T1000 (cell line): ENCODE results near the gene ACTRT2.

ENCODE experiments used
- DNase-seq: peaks from one replicate; lab custom pipeline; 2025; ENCODE audit warnings: mixed read lengths; lab: John Stamatoyannopoulos, UW

ACTRT2 gene

DNA sequence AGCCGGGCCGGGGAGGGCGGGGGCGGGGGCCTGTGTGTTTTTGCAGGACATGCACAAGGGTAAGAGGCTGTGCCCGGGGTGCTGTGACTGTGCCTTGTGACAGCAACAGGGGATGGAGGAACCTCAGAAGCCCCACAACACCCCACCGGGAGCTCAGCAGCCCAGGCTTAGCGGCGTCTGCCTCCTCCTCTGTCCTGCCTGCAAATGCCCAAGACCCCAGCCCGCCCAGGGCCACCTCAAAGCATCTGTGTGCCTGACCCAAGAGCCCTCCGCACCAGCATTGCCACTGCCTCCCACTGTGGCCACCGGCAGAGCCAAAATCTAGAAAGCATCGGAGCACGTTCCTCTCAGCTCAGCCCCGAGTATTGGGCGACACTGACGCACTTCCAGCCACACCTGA, 2.7 kb upstream of the ACTRT2 start:
- DNase-seq: no peak

DNA sequence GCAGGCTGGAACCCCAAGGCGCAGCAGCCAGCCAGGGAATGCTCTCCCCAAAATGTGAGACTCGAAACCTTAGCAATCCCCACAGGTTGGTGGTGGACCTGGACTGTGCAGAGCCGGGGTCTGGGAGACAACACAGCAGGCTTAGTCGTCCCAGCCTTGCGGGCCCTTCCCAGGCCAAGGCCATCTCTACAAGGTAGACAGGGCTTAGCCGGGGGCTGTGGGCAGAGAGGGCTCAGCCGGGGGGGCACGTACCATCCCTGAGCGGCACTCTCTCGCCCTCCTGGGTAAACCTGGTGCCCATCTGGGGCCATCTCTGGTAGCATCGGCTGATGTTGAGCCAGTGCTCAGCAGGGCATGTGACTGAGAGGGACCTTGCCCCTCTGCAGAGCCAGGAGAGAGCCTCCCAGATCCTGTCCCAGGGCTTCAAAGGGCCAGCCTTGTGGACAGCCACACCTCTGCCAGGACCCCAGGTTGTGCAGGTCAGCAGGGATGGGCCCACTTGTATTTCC, 2.2 kb upstream of the ACTRT2 start:
- no peak for DNase-seq

DNA sequence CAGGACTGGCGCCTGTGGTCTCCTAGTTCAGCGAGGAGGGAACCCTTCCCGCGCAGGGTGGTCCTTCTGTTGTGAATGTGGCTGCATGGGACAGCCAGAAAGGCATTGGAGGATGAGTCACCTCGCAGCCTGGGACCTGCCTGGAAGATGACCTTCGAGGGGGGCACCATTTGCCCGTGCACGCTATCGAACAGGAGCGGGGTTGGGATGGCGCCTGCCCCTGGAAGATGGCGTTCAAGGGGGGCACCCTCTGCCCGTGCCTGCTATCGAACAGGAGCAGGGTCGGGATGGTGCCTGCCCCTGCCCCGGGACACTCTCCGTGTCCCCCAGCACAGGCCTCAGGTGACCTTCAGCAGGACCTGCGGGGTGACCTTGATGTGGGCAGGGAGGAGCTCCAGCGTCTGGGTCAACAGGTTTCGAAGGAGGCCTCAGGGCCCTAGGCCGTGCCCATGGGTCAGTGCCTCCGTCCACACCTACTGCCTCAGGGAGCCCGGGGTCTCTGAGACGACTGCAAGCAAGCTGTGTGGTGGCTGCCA, 1.7 kb upstream of the ACTRT2 start:
- DNase-seq: no peak

DNA sequence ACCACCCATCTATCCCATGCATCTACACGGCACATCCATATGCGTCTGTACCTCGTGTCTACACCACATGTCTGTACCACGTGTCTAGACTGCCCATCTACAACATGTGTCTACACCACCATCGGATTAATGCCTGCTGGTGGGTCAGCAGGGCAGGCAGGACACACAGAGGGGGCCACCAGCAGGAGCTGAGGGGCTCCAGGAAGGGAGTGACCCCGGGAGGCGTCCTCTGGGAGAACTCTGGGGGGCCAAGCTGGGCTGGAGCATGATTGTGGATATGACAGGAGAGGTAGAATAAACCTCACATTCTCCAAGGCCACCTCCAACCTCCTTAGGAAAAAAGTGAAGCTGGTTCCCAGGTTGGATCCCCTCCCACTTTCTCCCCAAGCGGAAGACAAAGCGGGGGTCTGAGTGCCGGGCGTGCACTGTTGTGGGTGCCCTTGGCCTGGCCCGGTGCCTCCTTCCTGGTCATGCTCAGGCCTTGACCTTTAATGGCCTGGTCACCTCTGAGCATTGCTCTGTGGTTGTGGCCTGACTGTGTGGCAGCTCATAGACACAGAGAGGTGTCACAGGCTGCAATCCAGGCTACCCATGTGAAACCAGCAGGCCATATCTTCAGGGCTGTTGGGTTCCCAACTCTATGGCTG, 881 bp upstream of the ACTRT2 start:
- no peak for DNase-seq

DNA sequence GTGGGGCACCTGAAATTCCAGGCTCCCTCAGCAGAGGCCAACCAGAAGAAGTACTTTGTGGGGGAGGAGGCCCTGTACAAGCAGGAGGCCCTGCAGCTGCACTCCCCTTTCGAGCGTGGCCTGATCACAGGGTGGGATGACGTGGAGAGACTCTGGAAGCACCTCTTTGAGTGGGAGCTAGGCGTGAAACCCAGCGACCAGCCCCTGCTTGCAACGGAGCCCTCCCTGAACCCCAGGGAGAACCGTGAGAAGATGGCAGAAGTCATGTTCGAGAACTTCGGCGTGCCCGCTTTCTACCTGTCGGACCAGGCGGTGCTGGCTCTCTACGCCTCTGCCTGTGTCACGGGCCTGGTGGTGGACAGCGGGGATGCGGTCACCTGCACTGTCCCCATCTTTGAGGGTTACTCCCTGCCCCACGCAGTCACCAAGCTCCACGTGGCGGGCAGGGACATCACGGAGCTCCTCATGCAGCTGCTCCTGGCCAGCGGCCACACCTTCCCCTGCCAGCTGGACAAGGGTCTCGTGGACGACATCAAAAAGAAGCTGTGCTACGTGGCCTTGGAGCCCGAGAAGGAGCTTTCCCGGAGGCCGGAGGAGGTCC, 634 bp downstream of the ACTRT2 start:
- DNase-seq: no peak

DNA sequence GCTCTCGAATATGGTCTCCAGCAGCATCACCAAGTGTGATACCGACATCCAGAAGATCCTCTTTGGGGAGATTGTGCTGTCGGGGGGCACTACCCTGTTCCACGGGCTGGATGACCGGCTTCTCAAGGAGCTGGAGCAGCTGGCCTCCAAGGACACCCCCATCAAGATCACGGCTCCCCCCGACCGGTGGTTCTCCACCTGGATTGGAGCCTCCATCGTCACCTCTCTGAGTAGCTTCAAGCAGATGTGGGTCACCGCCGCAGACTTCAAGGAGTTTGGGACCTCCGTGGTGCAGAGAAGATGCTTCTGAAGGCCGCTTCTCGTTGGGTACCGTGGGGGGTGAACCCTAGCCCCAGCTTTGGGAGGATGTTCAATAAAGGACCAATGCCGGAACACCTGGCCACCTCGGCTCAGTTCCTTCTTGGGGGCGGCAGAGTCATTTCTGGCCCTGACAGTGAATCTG, 1.3 kb downstream of the ACTRT2 start:
- DNase-seq: no peak

DNA sequence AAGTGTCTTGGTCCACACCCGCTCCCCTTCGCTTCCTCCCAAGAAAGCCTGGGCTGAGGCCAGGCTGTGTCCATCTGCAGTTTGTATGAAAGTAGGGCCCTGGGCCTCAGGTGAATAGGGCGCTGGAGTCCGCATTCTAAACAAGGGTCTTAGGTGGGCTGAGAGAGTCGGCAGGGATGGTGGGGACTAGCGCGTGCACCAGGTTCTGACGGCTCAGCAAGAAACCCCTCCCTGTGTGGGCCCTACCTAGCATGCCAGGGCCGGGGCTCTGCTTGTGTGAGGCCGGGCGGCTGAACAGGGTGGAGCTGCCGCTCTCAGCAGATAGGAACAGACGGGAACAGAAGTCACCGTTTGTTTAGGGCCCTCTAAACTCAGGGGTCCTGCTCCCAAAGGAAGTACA, 1.7 kb downstream of the ACTRT2 start:
- no peak for DNase-seq

DNA sequence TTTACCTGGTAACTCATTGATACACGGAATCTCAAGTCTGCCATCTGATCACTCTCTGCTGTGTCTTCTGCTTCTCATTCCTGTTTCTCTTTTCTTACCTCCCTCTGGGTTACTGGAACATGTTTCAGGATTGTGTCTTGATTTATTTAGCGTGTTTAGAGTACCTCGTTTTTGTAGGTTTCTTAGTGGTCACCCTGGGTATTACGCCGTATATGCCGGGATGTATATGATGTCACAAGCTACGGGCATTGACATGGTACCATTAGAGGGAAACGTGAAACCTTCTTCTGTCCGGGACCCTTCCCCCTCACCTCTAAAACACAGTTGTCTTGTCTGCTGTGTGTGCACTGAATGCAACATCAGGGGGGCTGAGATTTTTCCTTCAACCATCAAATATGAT, 2.8 kb downstream of the ACTRT2 start:
- no peak for DNase-seq

DNA sequence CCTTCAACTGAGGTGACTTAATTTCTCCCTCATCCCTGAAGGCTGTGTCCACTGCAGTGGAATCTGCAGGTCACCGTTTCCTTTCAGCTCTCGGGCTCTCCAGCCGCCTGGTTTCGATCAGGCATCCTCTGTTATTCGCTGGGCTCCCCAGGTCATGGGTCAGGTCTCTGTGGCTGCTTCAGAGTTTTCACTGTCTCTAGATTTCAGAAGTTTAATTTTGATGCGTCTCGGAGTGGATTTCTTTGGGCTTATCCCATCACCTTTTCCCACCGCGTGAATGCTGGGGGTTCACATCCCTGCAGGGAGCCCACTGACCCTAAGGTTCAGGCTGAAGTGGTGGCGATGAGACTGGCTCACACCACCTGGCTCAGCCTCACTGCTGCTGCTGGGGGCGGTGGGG, 3.3 kb downstream of the ACTRT2 start:
- no peak for DNase-seq

DNA sequence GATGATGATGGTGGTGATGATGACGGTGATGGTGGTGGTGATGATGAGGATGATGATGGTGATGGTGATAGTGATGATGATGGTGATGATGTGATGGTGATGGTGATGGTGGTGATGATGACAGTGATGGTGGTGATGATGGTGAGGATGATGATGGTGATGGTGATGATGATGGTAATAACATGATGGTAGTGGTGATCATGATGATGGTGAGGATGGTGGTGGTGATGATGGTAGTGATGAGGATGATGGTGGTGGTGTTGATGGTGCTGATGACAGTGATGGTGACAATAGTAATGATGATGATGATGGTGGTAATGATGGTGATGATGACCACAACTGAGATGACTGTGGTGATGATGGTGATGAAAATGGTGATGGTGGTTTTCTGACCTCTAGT, 4.9 kb downstream of the ACTRT2 start:
- DNase-seq: no peak

DNA sequence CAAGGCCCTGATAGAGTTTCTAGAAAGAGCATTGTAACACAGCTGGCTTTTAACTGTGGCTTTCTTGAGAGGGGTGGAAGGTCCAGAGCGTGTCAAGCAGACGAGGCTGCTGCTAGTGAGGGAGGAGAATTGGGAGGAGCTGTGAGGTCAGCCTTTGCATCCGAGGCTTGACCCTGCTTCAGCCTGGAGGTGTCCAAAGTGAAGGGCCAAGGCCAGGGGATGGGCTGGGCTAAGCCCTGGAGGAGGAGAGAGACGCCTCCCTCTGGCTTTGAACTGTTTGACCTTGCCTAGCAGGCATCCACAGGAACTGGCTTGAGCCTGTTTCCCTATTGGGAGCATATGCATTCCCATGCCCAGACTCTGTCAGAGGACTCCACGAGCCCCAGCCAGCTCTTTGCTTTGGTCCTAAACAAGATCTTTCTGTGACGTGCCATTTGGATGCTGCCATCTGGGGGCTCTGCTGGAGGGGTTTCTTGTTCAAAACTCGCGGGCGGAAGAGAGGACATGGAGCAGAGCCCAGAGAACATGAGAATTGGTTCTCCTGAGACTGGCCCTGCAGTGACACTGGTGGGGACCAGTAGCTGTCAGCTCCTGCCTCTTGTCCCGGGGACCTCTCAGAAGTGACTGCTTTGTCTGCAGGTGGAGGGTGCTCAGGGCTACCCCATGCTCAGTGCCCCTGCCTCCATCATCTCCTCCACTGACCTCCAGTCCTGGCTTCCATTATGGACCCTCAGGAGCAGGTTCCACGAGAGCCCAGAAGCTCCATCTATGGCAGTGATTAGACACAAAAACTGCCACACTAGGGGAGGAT, 5.5 kb downstream of the ACTRT2 start:
- DNase-seq: no peak

DNA sequence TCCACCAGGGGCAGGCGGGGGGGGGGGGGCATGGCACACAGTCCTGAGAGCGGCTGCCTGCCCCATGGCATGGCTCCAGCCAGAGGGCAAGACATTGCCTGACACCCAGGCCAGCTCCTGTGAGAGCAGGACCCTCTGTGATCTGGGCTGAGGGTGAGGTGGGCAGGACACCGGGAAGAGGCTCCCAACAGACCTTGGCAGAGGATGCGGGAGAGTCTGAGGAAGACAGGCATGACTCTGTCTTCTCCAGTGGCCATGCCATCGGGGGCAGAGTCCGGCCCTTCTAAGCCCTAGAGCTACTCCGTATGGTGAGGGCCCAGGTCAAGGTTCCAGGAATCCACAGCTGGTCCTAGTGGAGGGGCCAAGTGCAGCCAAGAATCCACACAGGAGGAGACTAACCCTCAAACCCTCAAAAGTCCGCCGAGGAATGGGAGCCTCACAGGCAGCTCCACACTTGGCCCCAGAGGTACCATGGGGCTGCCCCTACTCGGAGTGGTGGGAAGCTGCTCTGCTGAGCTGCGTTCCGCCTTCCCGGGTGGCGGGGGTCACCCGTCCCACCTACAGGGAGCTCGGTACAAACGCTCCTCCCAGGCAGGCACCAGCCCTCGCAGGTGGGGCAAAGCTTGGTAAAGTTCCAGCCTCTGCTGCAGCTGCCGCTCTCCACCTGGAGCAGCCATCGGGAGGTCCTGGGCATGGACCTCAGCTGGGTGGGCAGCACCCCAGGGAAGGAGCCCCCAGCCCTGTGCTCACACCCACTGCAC, 6.5 kb downstream of the ACTRT2 start:
- DNase-seq: no peak

DNA sequence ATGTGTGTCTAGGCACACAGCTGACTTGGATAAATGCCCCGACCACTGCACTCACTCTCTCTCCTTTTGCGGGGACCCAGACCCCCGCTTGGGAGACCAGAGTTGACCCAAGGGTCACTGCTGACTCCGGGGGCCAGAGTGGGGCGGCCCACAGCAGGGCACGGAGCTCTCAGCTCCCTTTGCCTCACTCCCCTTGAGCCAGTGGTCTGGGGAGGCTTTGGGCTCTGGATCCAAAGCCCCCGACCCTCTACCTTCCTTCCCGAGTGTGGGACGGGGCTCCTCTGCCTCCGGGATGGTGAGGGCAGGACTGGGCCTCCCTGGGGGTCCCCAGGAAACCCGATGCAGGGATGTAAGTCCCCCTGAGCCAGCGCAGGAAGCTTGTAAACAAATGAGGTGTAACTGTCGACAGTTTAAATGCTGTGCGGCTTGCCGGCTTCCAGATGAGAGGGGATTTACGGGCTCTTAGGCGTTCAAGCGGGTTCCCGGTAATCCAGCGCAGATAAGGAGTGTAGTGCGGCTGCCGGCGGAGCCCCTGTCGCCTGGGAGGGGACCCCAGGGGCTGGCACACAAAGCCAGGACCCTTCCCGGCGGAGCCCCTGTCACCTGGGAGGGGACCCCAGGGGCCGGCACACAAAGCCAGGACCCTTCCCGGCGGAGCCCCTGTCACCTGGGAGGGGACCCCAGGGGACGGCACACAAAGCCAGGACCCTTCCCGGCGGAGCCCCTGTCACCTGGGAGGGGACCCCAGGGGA, 7.4 kb downstream of the ACTRT2 start:
- no peak for DNase-seq

DNA sequence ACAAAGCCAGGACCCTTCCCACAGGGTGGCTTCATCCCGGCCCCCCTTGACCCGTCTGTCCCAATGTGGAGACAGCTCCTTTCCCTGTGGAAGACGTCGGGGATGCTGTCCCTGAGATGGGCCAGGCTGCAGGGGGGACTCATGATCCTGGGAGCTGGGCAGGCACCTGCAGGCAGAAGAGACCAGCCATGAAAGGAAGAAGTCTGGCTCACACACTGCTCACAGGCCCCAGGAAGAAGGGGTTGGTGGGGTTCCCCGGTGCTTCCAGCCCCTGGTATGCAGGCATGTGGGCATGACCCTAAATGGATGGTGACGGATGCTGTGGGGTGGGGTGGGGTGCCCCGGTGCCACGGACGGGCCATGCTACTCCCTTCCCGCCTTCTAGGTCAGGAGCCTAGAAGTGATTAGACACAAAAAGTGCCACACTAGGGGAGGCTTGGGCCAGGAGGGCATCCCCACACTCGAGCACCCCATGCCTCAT, 8.3 kb downstream of the ACTRT2 start:
- DNase-seq: no peak

DNA sequence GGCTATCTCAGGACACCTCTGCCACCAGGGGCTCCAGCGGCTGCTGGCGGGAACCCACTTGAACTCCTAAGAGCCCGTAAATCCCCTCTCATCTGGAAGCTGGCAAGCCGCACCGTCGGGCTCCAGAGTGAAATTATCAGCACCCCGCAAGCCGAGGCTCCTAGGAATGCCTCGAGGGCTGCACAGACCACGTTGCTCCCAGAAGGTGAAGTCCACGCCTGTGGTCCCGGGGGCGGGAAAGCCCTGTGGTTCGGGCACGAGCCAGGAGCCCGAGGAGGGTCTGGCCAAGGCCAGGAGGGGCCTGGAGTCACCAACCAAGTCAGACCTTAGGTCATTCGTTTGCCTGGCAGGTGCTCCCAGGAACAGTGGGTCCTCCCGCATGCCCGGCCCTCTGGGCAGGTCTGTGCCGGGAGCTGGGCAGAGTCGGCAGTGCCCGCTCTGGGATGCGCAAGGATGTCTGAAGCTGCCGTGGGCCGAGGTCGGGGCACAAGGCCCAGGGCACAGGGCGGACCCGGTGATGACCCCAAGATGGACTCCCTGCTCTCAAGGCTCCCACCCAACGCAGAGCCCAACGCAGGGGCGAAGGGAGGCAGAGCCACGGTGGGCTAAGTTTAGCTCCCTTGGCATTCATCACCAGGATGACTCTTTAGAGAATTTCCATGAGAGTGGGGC, 8.9 kb downstream of the ACTRT2 start:
- no peak for DNase-seq

DNA sequence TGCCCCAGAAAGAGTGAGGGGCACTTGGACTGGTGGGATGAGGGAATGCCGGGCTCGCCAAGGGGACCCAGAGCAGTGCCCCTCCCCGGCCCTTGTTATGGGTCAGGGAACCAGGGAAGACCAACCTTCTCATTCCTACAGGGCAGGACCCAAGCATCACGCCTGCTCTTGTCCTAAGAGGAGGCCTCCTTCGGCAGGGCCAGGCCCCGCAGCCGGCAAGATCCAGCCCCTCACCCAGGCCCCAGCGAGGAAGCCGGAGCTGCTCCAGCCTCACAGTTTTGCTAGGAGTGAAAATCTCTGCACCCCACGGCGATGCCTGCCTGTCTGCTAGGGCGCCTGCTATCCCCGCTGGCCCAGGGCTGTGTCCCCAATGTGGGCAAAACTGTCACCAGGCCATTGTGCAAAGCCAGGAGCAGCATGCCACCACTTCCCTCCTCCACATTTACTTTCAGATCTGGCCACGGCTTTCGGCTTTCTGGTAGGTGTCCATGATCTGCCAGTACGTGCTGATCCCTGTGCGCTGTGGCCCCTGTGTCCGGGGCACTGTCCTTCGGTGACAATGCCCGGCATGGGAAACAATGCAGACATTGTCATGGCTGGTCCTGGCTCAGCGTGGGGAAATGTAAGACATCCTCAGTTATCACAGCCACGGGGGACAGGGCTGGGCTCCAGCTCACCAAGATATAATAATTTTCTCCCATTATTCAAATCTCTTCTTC, 9.6 kb downstream of the ACTRT2 start:
- DNase-seq: no peak

DNA sequence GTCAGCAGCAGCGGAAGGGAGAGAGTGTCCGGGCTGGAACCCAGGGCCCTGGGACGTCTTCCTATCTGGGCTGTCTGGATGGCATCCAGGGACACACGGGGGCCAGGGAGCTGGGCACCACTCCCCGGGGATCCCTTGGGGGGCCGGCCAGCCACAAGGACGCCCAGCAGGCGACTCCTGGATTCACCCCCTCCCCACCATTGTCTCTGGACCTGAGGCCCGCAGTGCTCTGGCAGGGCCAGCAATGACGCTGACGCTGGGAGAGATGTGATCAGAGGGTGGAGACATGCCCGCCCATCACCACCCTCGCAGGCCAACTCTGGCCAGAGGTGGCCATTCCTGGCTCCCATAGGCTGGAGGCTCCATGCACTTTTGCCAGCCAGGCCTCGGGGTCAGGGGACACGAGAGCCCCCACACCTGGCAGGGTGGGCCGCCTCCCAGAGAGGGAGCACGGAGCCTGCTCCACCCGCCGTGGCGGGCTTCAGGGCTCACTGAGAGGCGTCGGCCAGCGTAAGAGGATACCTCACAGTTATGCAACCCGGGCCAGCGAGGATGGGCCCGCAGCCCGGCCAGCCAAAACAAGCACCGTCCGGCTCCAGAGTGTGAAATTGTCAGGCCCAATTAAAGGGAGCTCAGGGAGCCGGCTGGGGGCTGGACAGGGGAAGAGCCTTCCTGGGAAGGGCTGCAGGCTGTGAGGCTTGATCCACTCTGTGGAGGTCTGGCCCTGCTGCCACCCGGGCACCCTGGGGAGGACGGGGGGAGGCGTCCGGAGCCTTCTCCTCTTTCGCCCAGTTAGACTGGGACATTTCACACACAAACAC, 10.3 kb downstream of the ACTRT2 start:
- DNase-seq: no peak

DNA sequence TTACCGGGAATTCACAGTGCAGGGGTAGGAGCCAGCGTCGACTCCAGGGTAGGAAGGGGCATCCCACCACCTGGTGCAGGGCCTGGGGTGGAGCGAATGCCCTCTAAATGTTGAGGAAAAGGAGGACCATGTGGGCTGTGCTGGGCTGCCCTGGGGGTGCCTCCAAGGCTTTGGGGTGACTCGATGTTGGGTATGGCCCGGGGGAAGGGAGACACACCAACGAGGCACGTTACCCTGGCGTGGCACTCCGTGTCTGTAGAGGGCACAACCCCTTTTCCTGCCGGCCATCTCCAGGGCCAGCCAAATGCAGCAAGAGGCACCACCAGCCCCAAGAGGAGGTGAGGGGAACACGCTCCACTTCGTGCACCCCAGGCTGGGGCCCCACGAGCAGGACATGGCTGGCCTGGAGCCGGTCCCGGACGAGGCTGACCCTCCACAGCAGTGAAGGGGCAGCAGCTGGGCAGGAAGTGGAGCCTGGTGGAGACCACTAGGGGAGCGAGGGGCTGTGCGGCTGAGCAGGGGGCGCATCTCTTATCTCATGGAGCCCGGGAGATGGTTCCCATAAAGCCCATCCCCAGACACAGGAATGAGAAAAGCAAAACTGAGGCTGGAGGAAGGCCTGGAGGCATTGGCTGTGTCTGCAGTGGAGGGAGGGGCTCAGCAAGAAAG, 11.2 kb downstream of the ACTRT2 start:
- no peak for DNase-seq
